GM12801 (cell line): ENCODE data around the gene NUDT15.

ENCODE experiments used
- TF ChIP-seq, protein P1 (sequence below): IDR thresholded peaks from one replicate; pipeline ENCODE4 v1.5.1; 2011; ENCODE audit warnings: control low read depth; ENCODE audit not compliant: insufficient read length; ENCODE audit errors: extremely low read depth

Gene NUDT15

DNA sequence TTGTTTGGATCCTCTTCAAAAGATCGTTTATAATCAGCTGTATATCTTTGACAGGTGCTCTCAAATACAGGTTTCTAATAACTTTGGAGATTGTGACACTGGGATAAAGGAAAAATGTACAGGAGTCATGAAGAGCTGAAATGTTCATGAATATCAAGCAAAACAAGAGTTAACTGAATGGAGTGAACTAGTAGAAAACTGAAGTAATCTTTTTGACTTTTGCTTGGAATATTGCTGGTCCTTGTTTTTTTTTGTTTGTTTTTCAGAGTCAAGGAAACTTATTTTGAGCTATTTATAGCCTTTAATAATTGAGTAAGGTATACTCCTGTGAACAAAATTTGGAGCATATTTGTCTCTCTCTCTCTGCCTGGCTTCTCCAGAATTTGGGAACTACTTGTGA is 32.0 kb downstream of the NUDT15 start:
- TF ChIP-seq, protein P1, sequence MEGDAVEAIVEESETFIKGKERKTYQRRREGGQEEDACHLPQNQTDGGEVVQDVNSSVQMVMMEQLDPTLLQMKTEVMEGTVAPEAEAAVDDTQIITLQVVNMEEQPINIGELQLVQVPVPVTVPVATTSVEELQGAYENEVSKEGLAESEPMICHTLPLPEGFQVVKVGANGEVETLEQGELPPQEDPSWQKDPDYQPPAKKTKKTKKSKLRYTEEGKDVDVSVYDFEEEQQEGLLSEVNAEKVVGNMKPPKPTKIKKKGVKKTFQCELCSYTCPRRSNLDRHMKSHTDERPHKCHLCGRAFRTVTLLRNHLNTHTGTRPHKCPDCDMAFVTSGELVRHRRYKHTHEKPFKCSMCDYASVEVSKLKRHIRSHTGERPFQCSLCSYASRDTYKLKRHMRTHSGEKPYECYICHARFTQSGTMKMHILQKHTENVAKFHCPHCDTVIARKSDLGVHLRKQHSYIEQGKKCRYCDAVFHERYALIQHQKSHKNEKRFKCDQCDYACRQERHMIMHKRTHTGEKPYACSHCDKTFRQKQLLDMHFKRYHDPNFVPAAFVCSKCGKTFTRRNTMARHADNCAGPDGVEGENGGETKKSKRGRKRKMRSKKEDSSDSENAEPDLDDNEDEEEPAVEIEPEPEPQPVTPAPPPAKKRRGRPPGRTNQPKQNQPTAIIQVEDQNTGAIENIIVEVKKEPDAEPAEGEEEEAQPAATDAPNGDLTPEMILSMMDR: no peak

DNA sequence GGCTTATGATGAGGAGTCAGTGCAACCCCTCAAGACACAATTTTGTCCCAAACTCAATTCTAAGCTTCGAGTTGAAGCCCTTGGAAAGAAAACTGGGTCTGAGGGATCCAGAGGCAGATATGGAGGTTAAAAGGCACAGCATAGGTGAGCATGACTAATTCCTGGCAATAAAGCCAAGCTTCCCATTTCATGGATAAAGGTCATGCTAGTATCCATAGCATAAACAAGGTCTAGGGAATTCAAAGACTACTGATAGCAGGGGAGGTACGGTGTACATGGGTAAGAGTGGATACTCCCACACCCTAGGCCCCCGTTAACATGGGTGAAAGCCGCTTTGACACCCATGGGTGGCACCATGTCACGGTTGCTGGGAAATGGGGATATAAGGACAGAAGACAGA is 33.4 kb downstream of the NUDT15 start:
- TF ChIP-seq, protein P1: no peak

DNA sequence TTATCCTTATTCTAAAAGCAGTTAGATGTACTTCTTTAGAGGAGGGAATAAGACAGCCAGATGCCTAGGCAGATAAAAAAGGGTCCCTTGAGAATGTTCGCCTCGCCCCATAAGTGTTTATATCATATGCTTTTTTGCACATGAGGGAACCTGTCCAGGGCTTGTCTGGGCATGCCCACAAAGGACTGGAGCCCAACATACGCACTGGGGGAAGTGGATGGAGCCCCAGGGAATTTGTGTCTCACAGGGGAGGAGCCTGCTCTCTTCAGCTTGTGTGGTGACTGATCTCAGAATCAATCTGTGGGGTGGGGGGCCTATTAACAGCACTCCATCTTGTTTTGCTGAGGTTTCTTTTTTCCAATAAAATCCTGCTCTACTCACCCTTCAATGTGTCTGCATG is 34.8 kb downstream of the NUDT15 start:
- TF ChIP-seq, protein P1: no peak

DNA sequence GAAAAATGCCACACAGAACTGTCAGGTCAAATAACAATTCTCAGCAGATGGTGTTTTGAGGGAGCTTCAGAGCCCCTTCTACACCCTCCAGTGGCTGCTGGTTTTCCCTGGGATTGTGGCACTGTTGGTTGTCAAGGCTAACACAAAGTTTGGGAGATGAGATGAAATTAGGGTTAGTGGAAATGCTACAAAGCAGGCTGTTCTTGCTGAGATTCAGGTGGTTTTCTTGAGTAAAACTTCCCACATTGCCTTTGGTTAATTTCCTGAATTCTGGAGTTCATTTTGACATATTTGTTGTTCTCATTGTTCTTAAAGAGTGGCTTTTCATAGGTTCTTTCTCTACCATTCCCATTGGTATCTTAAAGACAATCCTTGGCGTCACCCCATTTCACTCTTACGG is 35.3 kb downstream of the NUDT15 start:
- TF ChIP-seq, protein P1: no peak

DNA sequence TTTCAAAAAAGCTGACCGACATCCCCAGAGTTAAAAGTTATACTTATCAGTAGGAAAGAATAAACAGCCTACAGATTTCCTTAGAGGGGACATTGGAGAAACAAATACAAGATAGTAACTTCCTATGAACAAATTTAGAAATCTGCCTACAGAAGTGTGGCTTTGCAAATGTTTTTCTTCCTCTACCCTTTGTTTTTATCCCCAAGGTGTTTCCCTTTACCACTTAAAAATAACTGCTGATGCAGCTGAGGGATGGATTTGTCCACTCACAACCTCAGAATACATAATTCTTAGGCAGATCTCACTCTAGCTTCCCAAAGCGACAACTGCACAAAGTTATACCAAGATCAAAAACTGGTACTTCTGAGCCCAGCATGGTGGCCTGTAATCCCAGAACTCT is 36.5 kb downstream of the NUDT15 start:
- TF ChIP-seq, protein P1: no peak

DNA sequence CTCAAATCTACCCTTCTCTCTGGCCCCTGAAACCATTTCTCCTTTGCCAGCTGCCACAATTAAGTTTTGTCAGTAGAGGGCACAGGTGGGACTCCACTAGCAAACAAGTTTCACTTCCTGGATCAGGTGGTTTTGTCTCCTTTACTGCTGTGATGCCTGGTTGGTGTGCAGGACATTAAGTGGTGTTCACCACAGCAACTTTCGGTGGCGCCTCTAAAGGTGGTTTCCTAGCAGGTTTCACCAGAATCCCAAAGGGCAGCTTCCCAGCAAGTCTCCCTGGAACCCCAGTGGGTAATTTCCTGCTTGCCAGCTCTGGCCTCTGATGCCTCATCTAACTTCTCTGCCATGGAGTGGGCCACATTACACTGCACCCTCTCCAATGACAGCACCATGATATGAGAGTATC is 40.7 kb downstream of the NUDT15 start:
- TF ChIP-seq, protein P1: no peak

DNA sequence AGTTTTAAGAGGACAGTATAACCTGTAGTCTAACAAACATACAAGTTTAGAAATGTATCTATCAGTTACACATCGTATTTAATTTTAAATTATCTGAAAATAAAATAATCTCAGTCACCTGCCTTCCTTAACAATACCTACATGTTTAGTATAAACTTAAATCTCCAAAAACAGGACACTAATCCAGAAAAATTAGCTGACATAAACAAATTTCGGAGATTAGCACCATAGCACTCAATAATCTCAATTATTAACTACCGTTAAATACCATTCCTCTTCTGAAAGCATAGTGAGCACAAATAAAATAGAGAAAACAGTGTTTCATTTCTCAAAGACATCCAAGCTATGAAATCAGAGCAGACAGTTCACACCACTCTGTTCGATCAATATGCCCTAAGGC is 44.2 kb downstream of the NUDT15 start:
- TF ChIP-seq, protein P1: no peak

DNA sequence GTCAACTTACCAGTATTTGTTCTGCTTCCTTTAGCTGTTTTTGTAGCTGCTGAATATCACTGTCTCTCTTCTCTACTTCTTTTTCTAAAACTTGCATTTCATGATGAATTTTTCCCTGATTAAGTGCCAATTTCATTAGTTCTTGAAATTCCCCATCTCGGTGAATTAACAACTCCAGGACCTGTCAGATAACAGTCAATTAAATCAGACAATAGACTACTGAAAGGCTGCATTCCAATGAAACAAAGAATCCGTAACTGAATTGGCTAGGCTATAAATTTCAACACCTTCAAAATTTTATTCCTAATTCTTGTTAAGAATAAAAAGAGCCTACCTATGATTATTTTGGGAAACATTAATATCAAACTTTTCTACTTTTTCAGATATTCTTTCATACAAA is 48.7 kb downstream of the NUDT15 start:
- TF ChIP-seq, protein P1: no peak
